ENCODE data around the gene DNAH6.
"Not testable (repeated sequence)": the region's sequence is repeated elsewhere in the genome, so short reads cannot be mapped to it uniquely, and the experiment has no call there.

The DNAH6 gene
- total RNA-seq = 2.7 to 4.1 reads per million in 2 donors

GRCh38 chr2:84516234-84516986 lies at the start of gene DNAH6:
Gene DNAH6, plus strand, starts transcription at chr2:84516498. Its CDS starts 1,329 bp downstream, at chr2:84517827.
- peak; percentile 66 to 89 (median 80) for DNase-seq

- DNase-seq = no peak
These were observed 48.9 kb upstream of the DNAH6 start for GRCh38 chr2:84467389-84467788.

- not testable (repeated sequence) for DNase-seq
These were observed 43.9 kb upstream of the DNAH6 start for GRCh38 chr2:84472423-84472822.

- no peak for DNase-seq
These were observed 43.3 kb upstream of the DNAH6 start for GRCh38 chr2:84472856-84473565.

GRCh38 chr2:84474176-84474575 lies 42.1 kb upstream of the DNAH6 start:
- no peak for DNase-seq

- no peak for DNase-seq
These were observed 38.4 kb upstream of the DNAH6 start for GRCh38 chr2:84477886-84478285.

- no peak for DNase-seq
These were observed 37.4 kb upstream of the DNAH6 start for GRCh38 chr2:84478867-84479266.

GRCh38 chr2:84481702-84482101 lies 34.6 kb upstream of the DNAH6 start:
- peak in 2 of 5 experiments; percentile 5 to 28 for DNase-seq

GRCh38 chr2:84482603-84483002 lies 33.7 kb upstream of the DNAH6 start:
- DNase-seq = no peak

GRCh38 chr2:84483320-84483719 lies 33.0 kb upstream of the DNAH6 start:
- no peak for DNase-seq

- no peak for DNase-seq
These were observed 29.7 kb upstream of the DNAH6 start for GRCh38 chr2:84486441-84487115.

- no peak for DNase-seq
These were observed 28.9 kb upstream of the DNAH6 start for GRCh38 chr2:84487298-84487996.

- DNase-seq = no peak
These were observed 25.0 kb upstream of the DNAH6 start for GRCh38 chr2:84491256-84491655.

GRCh38 chr2:84491741-84492140 lies 24.6 kb upstream of the DNAH6 start:
- DNase-seq = no peak

- peak in 1 of 5 experiments; percentile 10 for DNase-seq
These were observed 23.7 kb upstream of the DNAH6 start for GRCh38 chr2:84492571-84492970.

- DNase-seq = no peak
These were observed 22.8 kb upstream of the DNAH6 start for GRCh38 chr2:84493514-84493913.

GRCh38 chr2:84494070-84494469 lies 22.2 kb upstream of the DNAH6 start:
- no peak for DNase-seq

GRCh38 chr2:84495539-84496146 lies 20.7 kb upstream of the DNAH6 start:
- DNase-seq = peak in 3 of 5 experiments; percentile 7 to 80 (median 48)

GRCh38 chr2:84496386-84496785 lies 19.9 kb upstream of the DNAH6 start:
- DNase-seq = no peak

GRCh38 chr2:84497285-84497684 lies 19.0 kb upstream of the DNAH6 start:
- DNase-seq = no peak

GRCh38 chr2:84498150-84498799 lies 18.0 kb upstream of the DNAH6 start:
- DNase-seq = peak in 1 of 5 experiments; percentile 21

GRCh38 chr2:84511024-84511423 lies 5.3 kb upstream of the DNAH6 start:
- DNase-seq = peak in 3 of 5 experiments; percentile 27 to 59 (median 32)
